Measurements from ENCODE around the gene MBNL2. TPM values are rescaled to one million over a fixed set of nuclear protein-coding genes. Genes with fewer than 3 reads are reported as not detected.

Gene MBNL2
- total RNA-seq, 2 experiments from 2014 or later = 2.7 to 7.4 TPM

GRCh38 chr13:97356592-97356991 is 134.5 kb downstream of the MBNL2 start:
- no TSS peak for BruUV-seq (replicated peaks)
- H4K20me1 ChIP-seq (ENCODE audit: insufficient read depth, low read length) = no peaks in the 10 kb centered on the region
- intact Hi-C loops (cut with micrococcal nuclease; ENCODE audit: unreplicated experiment) = no loop called here
- no peak overlapping the region for H3K4me3 ChIP-seq (ENCODE audit: low read depth, low read length, poor library complexity, severe bottlenecking)
- H3K36me3 ChIP-seq (ENCODE audit: insufficient read depth, low read length) = no peaks in the 10 kb centered on the region
- no peak overlapping the region for H3K4me2 ChIP-seq (ENCODE audit: low read length)
- H3K79me2 ChIP-seq (ENCODE audit: insufficient read depth, low read depth, low read length) = no peaks in the 10 kb centered on the region
- ChIA-PET CTCF (ENCODE audit: unreplicated experiment) (no interaction called here), POLR2A (interaction anchor here (0.7 kb wide), 1 partner anchor 253 kb away, joined by 3 read pairs; no protein-coding TSS in a partner anchor)
- H3K27ac ChIP-seq (ENCODE audit: low read depth, low read length, poor library complexity, severe bottlenecking) = no peak overlapping the region
- no peak for TF ChIP-seq CTCF (conservative IDR thresholded peaks at IDR 0.05; ENCODE audit: low read length)
- TF ChIP-seq EZH2phosphoT487 (IDR thresholded peaks at IDR 0.05; ENCODE audit: borderline replicate concordance, low read depth, low read length) = no peak
- H3K9me2 ChIP-seq (ENCODE audit: insufficient read depth, low read length) = no peaks in the 10 kb centered on the region
- no peaks in the 10 kb centered on the region for H3K4me1 ChIP-seq (ENCODE audit: insufficient read depth, low read length, poor library complexity, severe bottlenecking)
- H2AFZ ChIP-seq (ENCODE audit: low read length) = no peak overlapping the region
- H3K9me3 ChIP-seq (ENCODE audit: low read length) = no peaks in the 10 kb centered on the region
- no peak for DNase-seq (ENCODE audit: low spot score)

GRCh38 chr13:97359181-97360057 is 137.3 kb downstream of the MBNL2 start:
- H3K27ac ChIP-seq (ENCODE audit: low read depth, low read length, poor library complexity, severe bottlenecking) = no peak overlapping the region
- H3K9me2 ChIP-seq (ENCODE audit: insufficient read depth, low read length) = no peaks in the 10 kb centered on the region
- H2AFZ ChIP-seq (ENCODE audit: low read length) = no peak overlapping the region
- no peaks in the 10 kb centered on the region for H3K79me2 ChIP-seq (ENCODE audit: insufficient read depth, low read depth, low read length)
- H3K36me3 ChIP-seq (ENCODE audit: insufficient read depth, low read length) = no peaks in the 10 kb centered on the region
- H4K20me1 ChIP-seq (ENCODE audit: insufficient read depth, low read length) = no peaks in the 10 kb centered on the region
- no peak overlapping the region for H3K4me2 ChIP-seq (ENCODE audit: low read length)
- CTCF ChIA-PET (ENCODE audit: unreplicated experiment) = no interaction called here
- peak; percentile 51 for DNase-seq (ENCODE audit: low spot score)
- no peaks in the 10 kb centered on the region for H3K9me3 ChIP-seq (ENCODE audit: low read length)
- intact Hi-C loops (cut with micrococcal nuclease; ENCODE audit: unreplicated experiment) = loop anchor here (1.0 kb wide), 1 partner anchor 249 kb away; no protein-coding TSS in a partner anchor
- BruUV-seq (replicated peaks) = no TSS peak
- H3K4me1 ChIP-seq (ENCODE audit: insufficient read depth, low read length, poor library complexity, severe bottlenecking) = no peaks in the 10 kb centered on the region
- POLR2A ChIA-PET = no interaction called here
- no peak overlapping the region for H3K4me3 ChIP-seq (ENCODE audit: low read depth, low read length, poor library complexity, severe bottlenecking)
- TF ChIP-seq CTCF (conservative IDR thresholded peaks at IDR 0.05; ENCODE audit: low read length) (peak; percentile 78), EZH2phosphoT487 (IDR thresholded peaks at IDR 0.05; ENCODE audit: borderline replicate concordance, low read depth, low read length) (no peak)

- CTCF ChIA-PET (ENCODE audit: unreplicated experiment) = no interaction called here
- POLR2A ChIA-PET = no interaction called here
- H3K4me2 ChIP-seq (ENCODE audit: low read length) = no peak overlapping the region
- no peak overlapping the region for H3K27ac ChIP-seq (ENCODE audit: low read depth, low read length, poor library complexity, severe bottlenecking)
- no TSS peak for BruUV-seq (replicated peaks)
- H3K9me3 ChIP-seq (ENCODE audit: low read length) = no peaks in the 10 kb centered on the region
- no peaks in the 10 kb centered on the region for H3K9me2 ChIP-seq (ENCODE audit: insufficient read depth, low read length)
- H4K20me1 ChIP-seq (ENCODE audit: insufficient read depth, low read length) = no peaks in the 10 kb centered on the region
- intact Hi-C loops (cut with micrococcal nuclease; ENCODE audit: unreplicated experiment) = no loop called here
- H3K4me1 ChIP-seq (ENCODE audit: insufficient read depth, low read length, poor library complexity, severe bottlenecking) = no peaks in the 10 kb centered on the region
- TF ChIP-seq EZH2phosphoT487 (IDR thresholded peaks at IDR 0.05; ENCODE audit: borderline replicate concordance, low read depth, low read length) (no peak), CTCF (conservative IDR thresholded peaks at IDR 0.05; ENCODE audit: low read length) (no peak)
- no peaks in the 10 kb centered on the region for H3K36me3 ChIP-seq (ENCODE audit: insufficient read depth, low read length)
- DNase-seq (ENCODE audit: low spot score) = no peak
- H2AFZ ChIP-seq (ENCODE audit: low read length) = no peak overlapping the region
- no peak overlapping the region for H3K4me3 ChIP-seq (ENCODE audit: low read depth, low read length, poor library complexity, severe bottlenecking)
- no peaks in the 10 kb centered on the region for H3K79me2 ChIP-seq (ENCODE audit: insufficient read depth, low read depth, low read length)
Measured at GRCh38 chr13:97360610-97361009, 138.5 kb downstream of the MBNL2 start.

Data from OCI-LY7 (cell line).